GM19035 (cell line): ENCODE results near the gene APLP2.
A peak's percentile ranks its signal among the peaks of the same experiment; 100 is the strongest.

ENCODE experiments used
- ATAC-seq: cut with Tn5 transposase; IDR thresholded peaks from one replicate; pipeline ENCODE4 v1.9.1; 2021; ENCODE audit not compliant: unreplicated experiment

APLP2 gene

GRCh38 chr11:130114281-130114680, 44.6 kb downstream of the APLP2 start:
- ATAC-seq, result no peak

- ATAC-seq, result no peak
Measured at GRCh38 chr11:130114726-130115125, 45.0 kb downstream of the APLP2 start.

DNA sequence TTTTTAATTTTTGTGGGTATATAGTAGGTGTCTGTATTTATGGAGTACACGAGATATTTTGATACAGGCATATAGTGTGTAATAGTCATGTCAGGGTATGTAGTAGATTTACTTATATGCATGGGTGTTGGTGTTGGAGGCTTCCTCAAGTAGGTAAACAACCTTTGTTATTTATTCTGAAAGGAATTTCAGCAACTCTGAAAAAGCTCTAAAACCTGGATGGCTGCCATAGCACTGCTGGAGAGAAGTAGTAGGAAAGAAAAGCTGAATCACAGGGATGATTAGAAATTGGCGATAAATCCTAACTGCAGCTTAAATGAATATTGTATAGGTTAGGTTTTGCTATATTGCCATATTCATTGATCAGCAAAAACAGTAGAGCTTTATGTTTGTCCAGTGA, 45.5 kb downstream of the APLP2 start:
- ATAC-seq, result no peak

DNA sequence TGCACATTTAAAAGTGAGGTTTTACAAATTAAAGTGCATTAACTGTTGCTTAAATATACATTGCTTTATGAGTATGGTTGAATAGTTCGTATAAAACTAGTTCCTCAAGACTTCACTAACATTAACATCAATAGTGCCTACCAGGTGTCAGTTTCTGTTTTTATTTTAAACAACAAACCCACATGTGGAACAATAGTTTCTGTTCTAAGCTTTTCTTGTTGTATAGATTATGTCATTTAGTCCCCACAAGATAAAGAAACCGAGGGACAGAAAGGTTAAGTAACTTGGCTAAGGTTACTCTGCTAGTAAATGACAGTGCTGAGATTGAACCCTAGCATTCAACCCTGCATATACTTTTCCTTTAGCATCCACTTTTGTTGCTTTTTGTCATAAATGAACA, 48.5 kb downstream of the APLP2 start:
- ATAC-seq, result peak; percentile 91

GRCh38 chr11:130118636-130119387, 49.1 kb downstream of the APLP2 start:
- peak; percentile 45 for ATAC-seq

GRCh38 chr11:130120045-130120444, 50.4 kb downstream of the APLP2 start:
- no peak for ATAC-seq

DNA sequence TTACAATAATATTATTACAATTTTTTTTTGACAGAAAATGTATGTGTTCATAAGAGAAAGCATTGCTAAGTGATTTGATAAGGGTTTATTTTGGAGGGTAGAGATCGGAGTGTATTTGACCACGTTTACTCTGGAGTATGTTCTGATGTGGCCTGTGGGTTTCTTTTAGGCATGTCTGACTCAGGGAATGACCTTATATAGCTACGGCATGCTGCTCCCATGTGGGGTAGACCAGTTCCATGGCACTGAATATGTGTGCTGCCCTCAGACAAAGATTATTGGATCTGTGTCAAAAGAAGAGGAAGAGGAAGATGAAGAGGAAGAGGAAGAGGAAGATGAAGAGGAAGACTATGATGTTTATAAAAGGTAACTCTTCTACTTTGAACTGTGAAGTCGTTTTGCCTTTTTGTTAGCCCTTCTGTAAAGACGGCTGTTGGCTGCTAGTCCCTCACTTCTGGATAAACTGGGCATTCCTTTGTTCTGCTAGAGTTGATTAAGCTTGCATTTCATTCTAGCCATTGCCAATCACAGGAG, 51.8 kb downstream of the APLP2 start:
- ATAC-seq, result no peak

GRCh38 chr11:130122141-130122575, 52.5 kb downstream of the APLP2 start:
- no peak for ATAC-seq

DNA sequence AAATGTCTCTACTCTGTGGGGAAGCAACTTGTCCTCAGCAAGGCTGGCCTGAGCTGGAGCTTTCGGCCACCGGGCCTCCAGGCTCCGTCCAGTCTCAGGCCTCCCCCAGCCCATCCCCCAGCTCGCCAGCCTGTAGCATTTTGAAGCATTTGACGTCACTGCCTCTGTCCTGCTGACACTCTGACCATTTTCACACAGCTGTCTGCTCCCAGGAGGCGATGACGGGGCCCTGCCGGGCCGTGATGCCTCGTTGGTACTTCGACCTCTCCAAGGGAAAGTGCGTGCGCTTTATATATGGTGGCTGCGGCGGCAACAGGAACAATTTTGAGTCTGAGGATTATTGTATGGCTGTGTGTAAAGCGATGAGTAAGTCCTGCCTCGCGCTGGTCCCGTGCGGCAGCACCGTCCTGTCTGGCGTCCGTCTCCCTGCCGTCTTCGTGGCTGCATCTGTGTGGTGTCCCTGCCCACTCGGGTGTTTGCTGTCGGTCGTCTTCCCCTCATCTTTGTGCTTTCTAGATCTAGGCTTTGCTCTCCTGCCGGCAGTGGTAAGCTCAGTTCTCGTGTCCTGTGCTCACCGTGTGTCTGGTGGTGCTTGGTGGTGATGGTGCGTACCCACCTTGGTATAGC, 53.8 kb downstream of the APLP2 start:
- ATAC-seq, result no peak

DNA sequence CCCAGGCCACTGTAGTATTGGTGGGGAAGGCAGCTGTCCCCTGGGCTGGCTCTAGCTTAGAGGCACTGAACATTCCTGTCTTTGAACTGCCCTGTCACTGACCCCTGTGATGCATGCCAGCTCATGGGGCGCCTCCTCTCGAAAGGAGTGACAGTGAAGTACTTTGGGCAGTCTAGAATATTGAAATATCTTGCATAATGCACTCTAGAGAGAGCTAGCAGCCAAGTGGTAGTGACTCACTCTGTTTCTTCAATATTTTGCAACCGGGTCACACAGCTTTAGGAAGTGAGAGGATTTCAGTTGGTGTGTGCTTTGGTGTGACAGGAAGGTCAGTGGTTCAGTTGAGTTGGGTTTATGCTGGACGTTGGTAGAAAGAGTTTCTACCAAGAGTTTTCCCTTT, 54.4 kb downstream of the APLP2 start:
- no peak for ATAC-seq

GRCh38 chr11:130125638-130126037, 55.9 kb downstream of the APLP2 start:
- ATAC-seq, result no peak

DNA sequence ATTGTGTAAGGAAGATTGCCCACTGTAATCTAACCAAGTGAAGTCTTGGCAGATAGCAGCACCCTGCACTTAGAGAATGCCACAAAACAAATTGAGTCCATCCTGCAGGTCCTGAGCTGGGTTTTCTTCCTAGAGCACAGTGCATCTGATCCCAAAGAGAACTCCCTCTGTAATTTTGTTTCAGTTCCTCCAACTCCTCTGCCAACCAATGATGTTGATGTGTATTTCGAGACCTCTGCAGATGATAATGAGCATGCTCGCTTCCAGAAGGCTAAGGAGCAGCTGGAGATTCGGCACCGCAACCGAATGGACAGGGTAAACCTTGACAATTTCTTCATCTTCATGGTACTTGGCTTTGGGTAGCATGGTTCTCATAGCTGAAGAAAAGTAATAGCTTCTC, 56.8 kb downstream of the APLP2 start:
- ATAC-seq, result no peak

DNA sequence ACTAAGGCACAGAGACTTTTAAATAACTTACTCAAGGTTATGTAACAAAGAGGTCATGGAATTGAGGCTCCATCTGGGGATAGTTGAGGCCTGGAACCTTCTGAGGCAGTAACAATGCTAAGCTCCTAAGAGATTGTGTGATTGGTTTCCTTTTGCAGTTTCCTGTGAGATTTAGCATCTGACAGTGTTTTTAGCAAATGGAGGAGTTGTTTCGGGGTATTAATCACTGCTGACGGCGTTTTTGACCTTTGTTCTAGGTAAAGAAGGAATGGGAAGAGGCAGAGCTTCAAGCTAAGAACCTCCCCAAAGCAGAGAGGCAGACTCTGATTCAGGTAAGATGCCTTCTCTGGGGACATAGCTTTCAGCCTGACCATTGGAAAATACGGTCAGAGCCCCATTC, 57.8 kb downstream of the APLP2 start:
- ATAC-seq, result no peak

DNA sequence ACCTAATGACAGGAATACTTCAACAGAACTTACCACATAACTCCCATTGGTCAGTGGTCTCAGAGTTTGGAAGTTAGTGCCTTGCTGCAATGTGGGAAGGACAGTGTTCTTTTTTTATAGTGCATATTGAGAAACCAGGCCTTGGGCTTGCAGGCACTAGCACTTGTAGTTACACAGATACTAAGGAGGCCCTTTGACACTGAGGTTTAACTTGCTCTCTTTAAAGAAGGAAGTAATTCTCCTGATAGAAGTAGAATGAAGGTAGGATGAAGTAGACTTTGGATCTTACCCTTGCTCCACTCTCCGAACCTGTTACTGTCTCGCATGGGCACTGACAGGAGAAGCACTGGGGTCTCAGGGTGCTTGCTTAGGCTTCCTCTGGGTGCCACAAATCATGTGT, 58.9 kb downstream of the APLP2 start:
- no peak for ATAC-seq

- ATAC-seq, result no peak
Measured at GRCh38 chr11:130129922-130130321, 60.2 kb downstream of the APLP2 start.

DNA sequence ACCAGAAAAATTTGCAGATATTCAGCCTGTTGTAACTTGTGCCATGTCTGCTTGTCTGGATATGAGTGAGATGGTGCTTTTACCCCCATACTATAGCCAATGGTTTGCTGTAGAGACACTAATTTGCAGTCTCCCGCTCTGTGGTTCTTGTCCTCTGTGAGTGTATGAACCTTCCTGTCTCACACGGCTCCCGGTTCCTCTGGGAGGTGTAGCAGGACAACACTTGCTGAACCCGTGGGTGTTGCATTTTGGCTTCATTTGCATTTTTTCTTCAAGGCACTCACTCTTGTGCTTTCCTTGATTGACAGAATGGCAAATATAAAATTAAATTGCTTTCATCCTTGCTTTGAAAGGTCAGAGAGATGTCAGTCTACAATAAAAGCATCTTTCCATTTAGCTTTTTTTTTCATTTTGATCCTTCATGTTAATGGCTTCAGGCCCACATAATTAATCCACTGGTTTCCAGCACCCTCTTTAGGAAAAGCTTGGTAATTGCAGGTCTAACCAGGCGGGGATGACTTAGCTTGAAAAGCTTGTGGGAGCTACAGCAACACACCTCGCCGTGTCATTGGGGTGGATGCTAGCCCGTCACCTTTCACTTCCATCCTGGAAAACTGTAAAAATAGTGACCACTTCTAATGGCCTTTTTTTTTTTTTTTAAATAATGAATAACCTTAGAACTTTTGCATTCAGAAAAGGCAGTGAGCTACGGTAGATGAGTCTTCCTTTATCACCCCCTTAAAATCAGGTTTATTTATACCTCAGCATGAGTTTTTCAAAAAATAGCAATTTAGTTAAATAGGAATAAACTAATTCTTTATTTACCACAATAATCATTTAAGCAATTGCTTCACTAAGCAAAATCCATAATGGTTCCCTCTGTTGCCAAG, 62.5 kb downstream of the APLP2 start:
- ATAC-seq, result peak; percentile 78

- no peak for ATAC-seq
Measured at GRCh38 chr11:130133716-130134115, 64.0 kb downstream of the APLP2 start.

- no peak for ATAC-seq
Measured at GRCh38 chr11:130136107-130136506, 66.4 kb downstream of the APLP2 start.

GRCh38 chr11:130137999-130138398, 68.3 kb downstream of the APLP2 start:
- no peak for ATAC-seq

GRCh38 chr11:130139401-130139800, 69.7 kb downstream of the APLP2 start:
- no peak for ATAC-seq

GRCh38 chr11:130141561-130142341, 72.1 kb downstream of the APLP2 start:
- no peak for ATAC-seq
